ENCODE results near the gene TSHR.
"Not testable (repeated sequence)": the region's sequence is repeated elsewhere in the genome, so short reads cannot be mapped to it uniquely, and the experiment has no call there.

Gene TSHR

GRCh38 chr14:80953211-80953610, 2.2 kb upstream of the TSHR start:
- not testable (repeated sequence) for DNase-seq

- peak; percentile 62 for DNase-seq
Measured at GRCh38 chr14:80954687-80955299, 628 bp upstream of the TSHR start.

- DNase-seq = no peak
Measured at GRCh38 chr14:80956102-80956501, 681 bp downstream of the TSHR start.

GRCh38 chr14:80956922-80957321, 1.5 kb downstream of the TSHR start:
- no peak for DNase-seq

- no peak for DNase-seq
Measured at GRCh38 chr14:80957613-80958012, 2.2 kb downstream of the TSHR start.

- DNase-seq = no peak
Measured at GRCh38 chr14:80958226-80958625, 2.8 kb downstream of the TSHR start.

GRCh38 chr14:80958939-80959338, 3.5 kb downstream of the TSHR start:
- DNase-seq = no peak

GRCh38 chr14:80959496-80959895, 4.1 kb downstream of the TSHR start:
- DNase-seq = no peak

- DNase-seq = no peak
Measured at GRCh38 chr14:80965037-80965436, 9.6 kb downstream of the TSHR start.

- DNase-seq = no peak
Measured at GRCh38 chr14:80973931-80974641, 18.7 kb downstream of the TSHR start.

- no peak for DNase-seq
Measured at GRCh38 chr14:80974679-80975078, 19.3 kb downstream of the TSHR start.

GRCh38 chr14:80977221-80977620, 21.8 kb downstream of the TSHR start:
- no peak for DNase-seq

- DNase-seq = no peak
Measured at GRCh38 chr14:80978403-80978802, 23.0 kb downstream of the TSHR start.

GRCh38 chr14:80979951-80980350, 24.5 kb downstream of the TSHR start:
- DNase-seq = no peak

- DNase-seq = no peak
Measured at GRCh38 chr14:80981156-80981555, 25.7 kb downstream of the TSHR start.

- no peak for DNase-seq
Measured at GRCh38 chr14:80981673-80982072, 26.3 kb downstream of the TSHR start.

GRCh38 chr14:80982711-80983110, 27.3 kb downstream of the TSHR start:
- no peak for DNase-seq

GRCh38 chr14:80987235-80988032, 32.0 kb downstream of the TSHR start:
- peak; percentile 36 for DNase-seq

- DNase-seq = no peak
Measured at GRCh38 chr14:80988192-80988591, 32.8 kb downstream of the TSHR start.

- no peak for DNase-seq
Measured at GRCh38 chr14:80988735-80989429, 33.5 kb downstream of the TSHR start.

GRCh38 chr14:80992580-80992979, 37.2 kb downstream of the TSHR start:
- DNase-seq = no peak

GRCh38 chr14:80996049-80996901, 40.9 kb downstream of the TSHR start:
- peak; percentile 18 for DNase-seq
